ENCODE measurements around the gene DDX54.

DDX54 gene

DNA sequence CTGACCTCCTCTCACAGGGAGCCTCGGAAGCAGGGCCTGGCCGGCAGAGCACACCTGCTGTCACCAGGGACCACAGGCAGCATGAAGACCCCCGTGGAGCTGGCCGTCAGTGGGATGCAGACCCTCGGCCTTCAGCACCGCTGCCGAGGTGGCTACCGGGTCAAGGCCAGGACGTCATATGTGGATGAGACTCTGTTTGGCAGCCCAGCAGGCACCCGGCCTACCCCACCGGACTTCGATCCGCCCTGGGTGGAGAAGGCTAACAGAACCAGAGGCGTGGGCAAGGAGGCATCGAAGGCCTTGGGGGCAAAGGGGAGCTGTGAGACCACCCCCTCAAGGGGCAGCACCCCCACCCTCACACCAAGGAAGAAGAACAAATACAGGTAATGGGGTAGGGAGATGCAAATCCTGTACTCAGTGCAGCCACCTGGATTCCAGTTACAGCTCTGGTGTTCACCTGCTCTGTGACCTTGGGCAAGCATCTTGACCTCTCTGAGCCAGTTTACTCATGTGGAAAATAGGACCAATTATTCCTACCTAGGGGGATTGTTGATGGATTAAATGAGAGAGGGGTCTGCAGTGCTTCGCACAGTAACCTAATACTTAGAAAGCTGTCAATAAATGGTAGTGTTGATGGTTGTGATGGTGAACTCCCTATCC, 1.5 kb upstream of the DDX54 start:
- no peak for DNase-seq

DNA sequence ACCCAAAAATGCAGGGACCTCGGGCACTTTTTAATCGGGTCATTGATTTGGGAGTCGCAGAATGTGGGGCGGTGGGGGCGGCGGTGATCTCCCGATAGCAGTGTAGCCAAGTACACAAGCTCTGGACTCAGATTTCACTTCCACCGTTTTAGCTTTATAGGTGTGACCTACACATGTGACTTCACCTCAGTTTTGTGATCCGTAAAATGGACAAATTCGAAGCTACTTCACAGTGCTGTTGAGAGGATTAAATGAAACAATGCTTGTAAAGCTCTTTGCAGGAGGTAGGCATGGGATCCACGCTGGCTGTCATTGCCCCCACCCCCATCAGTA, 721 bp upstream of the DDX54 start:
- DNase-seq = no peak

- DNase-seq = peak; percentile 85 to 90
These were observed 438 bp downstream of the DDX54 start for GRCh38 chr12:113184900-113185179.

DNA sequence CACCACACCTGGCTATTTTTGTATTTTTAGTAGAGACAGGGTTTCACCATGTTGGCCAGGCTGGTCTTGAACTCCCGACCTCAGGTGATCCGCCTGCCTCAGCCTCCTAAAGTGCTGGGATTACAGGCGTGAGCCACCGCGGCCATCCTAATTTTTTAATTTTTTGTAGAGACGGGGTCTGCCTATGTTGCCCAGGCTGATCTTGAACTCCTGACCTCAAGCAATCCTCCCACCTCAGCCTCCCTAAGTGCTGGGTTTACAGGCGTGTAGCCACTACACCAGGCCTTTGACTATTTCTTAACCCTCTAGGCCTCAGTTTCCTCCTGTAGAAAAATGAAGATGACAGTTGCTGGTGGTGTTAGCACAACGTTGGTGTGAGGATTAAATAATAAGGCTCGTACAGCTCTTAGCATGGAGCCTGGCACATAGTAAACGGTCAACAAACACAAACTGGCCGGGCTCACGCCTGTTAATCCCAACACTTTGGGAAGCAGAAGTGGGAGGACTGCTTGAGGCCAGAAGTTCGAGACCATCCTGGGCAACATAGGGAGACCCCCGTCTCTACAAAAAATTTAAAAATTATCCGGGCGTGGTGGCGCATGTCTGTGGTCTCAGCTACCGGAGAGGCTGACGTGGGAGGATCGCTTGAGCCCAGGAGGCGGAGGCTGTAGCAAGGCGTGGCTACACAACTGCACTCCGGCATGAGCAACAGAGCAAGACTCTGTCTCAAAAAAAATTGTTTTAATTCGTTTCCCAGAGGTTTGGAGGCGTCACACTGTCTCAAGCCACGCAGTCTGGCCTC, 979 bp downstream of the DDX54 start:
- DNase-seq = no peak

- DNase-seq = no peak
These were observed 2.2 kb downstream of the DDX54 start for GRCh38 chr12:113183030-113183589.

DNA sequence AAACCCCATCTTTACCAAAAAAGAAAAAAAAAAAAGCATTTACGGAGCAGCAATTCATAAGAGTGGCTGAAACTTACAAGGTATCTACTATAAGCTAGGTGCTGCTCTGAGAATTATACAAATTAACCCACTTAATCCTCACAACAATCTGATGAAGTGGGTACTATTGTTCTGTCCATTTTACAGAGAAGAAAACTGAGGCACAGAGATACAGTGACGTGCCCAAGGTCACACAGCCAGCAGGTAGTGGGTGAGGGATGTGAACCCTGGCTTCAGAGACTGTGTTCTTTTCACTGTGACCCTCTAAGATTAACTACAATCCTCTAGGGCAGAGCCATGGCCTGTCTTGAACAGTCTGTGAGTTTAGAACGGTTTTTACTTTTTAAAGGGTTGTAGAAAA, 3.3 kb downstream of the DDX54 start:
- no peak for DNase-seq

DNA sequence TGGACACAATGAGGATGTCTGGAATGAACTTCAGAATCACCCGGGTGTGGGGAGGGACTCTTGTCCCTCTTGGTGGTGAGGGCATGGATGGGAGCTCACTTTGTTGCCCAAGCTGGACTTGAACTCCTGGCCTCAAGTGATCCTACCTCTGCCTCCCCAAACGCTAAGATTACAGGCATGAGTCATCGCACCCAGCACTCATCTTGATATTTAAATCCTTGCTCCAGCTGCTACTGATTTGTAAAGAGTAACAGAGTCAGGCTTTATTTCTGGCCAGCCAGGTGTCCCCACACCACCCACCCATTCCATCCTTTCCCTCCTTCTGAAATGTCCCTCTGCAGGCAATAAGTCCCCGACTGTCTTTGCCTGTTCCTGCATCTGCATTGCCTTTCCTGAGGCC, 4.9 kb downstream of the DDX54 start:
- DNase-seq = no peak

DNA sequence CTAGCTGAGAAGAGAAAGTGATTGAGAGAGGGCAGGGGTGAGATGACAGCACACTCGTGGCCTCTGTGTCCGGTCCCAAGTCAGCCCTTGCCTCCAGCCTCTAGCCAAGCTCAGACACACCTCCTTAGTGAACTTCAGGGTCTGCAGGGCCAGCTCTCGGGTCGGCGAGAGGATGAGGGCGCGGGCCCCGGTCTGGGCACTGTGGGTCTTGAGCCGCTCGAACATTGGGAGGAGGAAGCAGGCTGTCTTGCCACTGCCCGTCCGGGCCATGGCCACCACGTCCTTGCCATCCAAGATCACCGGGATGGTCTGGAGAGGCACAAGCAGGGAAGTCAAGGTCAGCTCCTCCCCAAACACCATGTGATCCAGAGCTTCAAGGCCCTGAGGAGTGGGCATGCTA, 6.3 kb downstream of the DDX54 start:
- no peak for DNase-seq

- DNase-seq = peak; percentile 74 to 75
These were observed 10.6 kb downstream of the DDX54 start for GRCh38 chr12:113174461-113175384.

DNA sequence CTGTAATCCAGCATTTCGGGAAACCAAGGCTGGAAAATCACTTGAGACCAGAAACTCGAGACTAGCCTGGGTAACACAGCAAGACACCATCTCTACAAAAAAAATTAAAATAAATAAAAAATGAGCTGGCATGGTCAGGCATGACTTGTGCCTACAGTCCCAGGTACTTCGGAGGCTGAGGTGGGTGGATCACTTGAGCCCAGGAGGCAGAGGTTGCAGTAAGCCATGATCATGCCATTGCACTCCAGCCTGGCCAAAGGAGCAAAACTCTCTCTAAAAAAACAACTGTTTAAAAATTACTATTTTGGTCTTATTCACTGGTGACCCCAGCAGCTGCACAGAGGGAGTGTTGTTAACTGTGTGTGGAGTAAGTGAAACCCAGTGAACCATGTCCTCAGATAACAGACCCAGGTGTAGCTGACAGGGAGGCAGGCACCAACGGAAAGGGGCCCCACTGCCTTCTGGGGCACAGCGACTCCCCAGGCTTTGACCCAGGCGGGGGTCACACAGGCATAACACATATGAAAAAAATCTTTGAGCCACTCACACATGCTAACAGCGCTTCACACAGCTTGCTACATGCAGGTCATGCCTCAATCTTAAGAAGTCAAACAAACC, 12.1 kb downstream of the DDX54 start:
- no peak for DNase-seq

- DNase-seq = no peak
These were observed 13.1 kb downstream of the DDX54 start for GRCh38 chr12:113172185-113172584.

- no peak for DNase-seq
These were observed 13.7 kb downstream of the DDX54 start for GRCh38 chr12:113171543-113171942.

- DNase-seq = no peak
These were observed 14.4 kb downstream of the DDX54 start for GRCh38 chr12:113170926-113171325.

GRCh38 chr12:113170457-113170856, 14.8 kb downstream of the DDX54 start:
- no peak for DNase-seq

- no peak for DNase-seq
These were observed 15.6 kb downstream of the DDX54 start for GRCh38 chr12:113169697-113170096.

DNA sequence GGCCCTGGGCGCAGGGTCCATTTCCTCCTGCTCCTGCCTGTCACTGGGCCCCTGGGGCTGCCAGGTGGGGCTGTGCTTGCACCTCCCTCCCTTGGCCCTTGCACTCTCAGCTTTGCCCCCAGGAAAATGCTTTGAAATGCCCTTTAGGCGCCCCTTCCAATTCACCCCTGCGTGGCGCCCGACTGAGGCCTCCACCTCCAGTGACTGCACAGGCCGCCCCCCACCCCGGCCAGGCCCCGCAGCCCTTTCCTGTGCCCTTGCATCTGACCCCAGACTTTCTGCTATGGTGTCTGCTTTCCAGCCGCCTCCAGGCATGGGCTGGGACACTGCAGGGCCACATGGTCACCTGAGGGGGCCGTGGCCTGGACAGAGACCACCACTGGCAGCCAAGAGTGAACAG, 17.4 kb downstream of the DDX54 start:
- no peak for DNase-seq

DNA sequence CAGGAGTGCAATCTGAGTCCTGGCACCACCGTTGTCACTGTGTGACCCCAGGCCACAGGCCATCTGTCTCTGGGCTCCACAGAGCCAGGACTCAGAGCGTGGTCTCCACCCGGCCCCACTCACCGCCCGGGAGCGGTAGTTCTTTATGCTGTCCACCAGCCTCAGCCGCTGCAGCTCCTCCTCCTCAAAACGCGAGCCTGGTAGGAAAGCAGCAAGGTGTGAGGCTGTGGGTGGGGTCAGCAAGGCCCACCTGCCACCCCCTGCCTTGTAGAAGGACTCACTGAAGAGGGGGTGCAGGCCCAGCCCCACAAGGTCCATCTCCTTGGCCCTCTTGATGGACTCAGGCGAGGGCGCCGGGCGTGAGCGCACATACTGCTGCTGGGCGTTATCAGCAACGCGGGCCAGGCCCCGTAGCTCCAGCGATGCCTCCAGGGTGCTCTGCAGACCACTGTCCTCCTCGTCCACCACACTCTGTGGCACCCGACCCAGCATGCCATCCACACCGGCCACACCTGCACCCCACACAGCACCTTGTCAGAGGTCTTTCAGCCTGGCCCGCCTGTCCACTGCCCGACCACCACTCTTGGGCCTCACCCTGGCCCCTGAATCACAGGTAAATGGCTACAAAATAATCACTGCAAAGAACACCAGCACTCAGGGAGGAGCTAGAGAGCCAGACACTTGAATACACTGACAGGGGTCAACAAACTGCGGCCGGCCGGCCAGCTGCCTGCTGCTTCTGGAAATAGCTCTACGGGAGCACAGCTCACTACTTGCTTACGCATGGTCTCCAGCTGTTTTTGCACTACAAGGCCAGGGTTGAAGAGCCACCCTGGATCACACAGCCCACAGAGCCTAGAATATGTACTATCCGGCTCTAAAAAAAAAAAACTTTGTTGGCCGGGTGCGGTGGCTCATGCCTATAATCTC, 19.5 kb downstream of the DDX54 start:
- no peak for DNase-seq

DNA sequence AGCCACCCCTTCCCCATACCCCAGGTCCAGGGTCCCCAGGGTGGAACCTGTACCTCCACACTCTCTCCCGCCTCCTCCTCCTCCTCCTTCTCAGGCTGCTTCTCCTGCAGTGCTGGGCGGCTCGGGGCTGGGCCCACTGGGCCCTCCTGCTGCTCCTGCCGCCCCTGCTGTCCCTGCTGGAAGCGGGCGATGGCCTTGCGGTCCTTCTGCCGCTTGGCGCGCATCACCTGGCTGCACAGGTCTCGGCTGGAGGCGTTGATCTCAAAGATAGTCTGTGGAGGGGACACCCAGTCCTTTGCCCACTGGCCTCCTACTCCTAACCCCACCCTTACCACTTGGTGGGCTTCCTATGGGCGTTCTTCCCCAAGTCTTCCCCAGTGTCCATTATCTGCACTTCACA, 21.3 kb downstream of the DDX54 start:
- DNase-seq = no peak

GRCh38 chr12:113163030-113163360, 22.3 kb downstream of the DDX54 start:
- no peak for DNase-seq

GRCh38 chr12:113162102-113163029, 22.9 kb downstream of the DDX54 start:
- DNase-seq = no peak
